Measurements from ENCODE around the gene TXNDC11.

Gene TXNDC11

DNA sequence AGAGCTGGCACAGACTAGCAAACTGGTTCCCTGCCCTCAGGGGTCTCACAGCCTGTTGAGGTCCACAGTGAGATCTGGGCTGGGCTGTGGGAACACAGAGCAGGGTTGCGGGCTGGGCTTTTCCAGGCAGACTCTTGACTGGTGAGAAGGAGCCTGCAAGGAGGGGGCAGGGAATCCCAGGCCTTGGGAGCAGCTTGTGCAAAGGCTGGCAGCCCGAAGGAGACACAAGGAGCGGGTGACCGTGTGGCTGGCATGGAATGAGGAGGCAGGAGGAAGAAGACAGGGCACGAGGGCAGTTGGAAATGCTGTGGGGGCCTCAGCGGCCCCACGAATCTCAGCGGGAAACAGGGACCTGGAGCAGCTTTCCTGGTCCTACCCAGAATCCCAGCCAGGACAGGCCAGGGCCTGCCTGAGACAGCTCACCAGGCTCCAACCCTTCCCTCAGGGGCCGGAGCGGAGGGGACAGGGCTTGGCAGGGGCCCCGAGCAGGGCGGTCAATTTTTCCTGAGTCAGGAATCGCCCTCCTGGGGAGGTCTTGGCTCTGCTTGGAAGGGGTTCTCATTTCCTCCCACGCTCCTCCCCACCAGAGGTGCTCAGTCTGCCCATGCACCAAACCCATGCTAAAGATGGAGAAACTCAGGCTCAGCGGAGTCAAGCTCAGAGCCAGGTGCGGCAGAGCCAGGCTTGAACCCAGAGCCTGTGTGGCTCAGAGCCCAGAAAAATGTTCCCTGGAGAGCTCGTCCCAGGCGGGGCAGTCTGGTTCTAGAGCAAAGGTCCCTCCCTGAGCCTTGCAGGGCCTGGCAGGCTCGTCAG, 83.6 kb downstream of the TXNDC11 start:
- no peak for DNase-seq (ENCODE audit: low spot score)

DNA sequence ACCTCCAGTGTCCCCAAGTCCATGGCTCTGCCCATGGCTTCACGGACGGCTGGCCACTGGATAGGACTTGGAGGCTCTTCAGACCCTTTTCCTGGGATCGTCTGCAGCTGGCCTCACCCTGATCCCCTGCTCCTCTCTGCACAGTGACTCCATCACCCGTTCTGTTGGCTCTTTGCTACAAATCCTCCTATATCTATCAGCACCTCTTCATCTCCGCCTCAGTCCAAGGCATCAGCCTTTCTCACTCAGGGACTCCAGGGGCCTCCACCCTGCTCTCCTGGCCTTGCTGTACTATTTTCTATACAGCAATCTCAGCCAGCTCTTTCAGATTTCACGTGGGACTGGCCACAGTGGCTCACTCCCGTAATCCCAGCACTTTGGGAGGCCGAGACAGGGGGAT, 85.1 kb downstream of the TXNDC11 start:
- no peak for DNase-seq (ENCODE audit: low spot score)

DNA sequence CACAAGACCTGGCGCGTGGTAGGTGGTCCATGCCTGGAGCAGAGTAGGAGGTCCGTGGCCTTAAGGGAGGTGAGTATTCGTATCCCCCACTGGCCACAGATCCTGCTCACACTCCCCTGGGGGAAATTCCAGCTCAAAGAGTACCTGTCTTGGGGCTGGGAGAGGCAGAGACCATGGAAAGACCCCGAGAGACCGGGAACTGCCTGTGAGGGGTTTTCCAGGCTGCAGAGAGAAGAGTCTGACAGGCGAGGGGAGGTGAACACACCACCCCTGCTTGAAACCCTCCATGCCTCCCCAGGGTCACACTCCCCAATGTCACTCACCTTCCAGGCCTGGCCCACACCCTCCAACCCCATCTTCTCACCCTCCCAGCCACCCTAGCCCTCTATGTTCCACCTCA, 87.0 kb downstream of the TXNDC11 start:
- no peak for DNase-seq (ENCODE audit: low spot score)

DNA sequence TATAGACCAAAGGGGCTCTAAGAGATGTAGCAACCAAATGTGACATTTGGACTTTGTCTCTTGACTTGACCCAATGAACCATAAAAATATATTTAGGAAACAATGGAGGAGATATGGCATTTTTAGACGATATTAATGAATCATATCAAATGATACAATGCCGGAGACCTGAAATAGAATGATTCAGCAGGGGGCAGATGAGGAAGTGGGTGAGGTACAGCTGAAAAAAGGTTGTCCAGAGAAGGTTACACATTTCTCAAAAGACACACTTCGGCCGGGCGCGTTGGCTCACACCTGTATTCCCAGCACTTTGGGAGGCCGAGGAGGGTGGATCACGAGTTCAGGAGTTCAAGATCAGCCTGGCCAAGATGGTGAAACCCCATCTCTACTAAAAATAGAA, 90.9 kb downstream of the TXNDC11 start:
- DNase-seq (ENCODE audit: low spot score) = no peak

DNA sequence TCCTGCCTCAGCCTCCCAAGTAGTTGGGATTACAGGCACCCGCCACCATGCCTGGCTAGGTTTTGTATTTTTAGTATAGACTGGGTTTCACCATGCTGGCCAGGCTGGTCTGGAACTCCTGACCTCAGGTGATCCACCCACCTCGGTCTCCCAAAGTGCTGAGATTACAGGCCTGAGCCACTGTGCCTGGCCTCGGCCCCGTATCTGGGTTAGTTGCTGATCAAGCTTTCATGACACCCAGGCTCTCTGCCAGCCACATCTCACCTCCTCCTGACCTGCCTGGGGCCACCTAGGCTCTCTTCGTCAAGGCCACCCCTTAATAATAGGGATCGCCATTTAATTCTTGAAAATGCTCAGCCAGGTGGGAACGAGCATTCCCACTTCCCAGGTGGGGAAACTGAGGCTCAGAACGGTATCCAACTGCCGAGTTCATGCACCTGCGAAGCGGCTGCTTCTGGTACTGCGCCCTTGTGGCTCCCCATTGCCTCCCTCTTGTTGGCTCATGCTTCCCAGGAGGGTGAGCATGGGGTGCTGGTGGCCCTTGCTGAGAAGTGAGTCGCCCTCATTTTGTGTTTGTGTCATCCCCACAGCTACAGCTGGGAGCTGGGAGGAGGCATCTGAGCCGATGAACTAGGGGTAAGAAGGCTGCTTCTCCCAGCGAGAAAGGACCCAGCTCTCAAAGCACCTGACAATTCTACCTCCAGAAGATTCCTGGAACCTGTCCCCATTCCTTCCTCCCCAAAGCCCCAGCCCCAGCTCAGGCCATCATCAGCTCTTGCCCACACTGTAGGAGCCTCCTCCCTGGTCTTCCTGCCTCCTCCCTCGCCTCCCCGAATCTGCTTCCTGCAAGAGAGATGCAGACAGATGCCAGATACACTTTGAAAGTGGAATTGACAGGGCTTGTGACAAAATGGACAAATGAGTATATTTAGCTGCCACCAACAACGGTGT, 91.7 kb downstream of the TXNDC11 start:
- DNase-seq (ENCODE audit: low spot score) = no peak

DNA sequence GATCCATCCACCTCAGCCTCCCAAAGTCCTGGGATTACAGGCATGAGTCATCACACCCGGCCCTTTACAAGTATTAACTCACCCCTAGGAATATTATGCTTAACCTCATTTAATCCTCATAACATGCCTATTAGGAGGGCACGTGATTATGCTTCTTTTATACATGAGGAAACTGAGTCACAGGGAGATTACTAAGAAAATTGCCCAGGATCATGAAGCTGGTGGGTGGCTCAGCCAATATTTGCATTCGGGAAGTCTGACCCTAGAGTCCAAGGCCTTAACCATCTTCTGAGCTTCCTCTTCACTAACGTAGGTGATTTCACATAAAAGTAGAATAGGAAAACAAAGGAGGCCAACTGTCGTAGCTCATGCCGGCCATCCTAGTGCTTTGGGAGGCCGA, 93.4 kb downstream of the TXNDC11 start:
- DNase-seq (ENCODE audit: low spot score) = no peak

DNA sequence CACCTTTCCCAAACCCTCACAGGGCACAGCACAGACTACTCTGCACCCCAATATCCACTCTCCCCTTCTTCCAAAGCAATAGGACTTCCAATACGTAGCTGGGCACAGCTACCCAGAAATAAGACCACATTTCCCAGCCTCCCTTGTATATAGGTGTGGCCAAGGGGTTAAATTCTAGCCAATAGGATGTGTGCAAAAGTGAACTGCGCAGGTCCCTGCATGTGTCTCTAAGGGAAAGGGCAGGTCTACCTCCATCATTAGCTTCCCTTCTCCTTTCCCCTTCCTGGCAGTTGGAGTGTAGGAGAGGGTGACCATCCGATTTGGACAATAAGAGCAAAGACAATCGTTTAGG, 99.9 kb downstream of the TXNDC11 start:
- no peak for DNase-seq (ENCODE audit: low spot score)

DNA sequence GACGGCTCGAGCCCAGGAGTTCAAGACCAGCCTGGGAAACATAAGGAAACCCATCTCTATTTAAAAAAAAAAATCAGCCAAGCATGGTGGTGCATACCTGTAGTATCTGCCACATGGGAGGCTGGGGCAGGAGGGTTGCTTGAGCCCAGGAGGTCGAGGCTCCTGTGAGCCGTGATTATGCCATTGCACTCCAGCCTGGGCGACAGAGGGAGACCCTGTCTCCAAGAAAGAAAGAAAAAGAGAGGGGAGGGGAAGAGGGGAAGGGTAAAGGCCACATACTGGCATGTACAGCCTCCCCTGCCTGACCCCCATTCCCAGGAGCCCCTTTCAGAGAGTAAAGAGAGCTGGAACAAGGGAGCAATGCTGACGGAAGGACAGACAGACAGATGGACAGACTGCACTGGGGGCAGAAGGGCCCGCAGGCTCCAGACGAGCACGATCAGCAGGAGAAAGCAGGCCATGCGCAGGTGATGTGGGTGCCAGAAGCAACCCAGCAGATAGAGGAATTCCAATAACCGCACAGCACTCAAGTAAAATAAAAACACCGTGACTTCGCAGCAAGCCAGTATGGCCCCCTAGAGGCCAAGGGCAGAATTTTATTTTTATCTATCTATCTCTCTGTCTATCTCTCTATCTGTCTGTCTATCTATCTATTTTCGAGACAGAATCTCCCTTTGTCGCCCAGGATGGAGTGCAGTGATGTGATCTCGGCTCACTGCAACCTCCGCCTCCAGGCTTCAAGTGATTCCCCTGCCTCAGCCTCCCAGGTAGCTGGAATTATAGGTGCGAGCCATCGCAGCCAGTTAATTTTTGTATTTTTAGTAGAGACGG, 101.5 kb downstream of the TXNDC11 start:
- peak; percentile 76 for DNase-seq (ENCODE audit: low spot score)

DNA sequence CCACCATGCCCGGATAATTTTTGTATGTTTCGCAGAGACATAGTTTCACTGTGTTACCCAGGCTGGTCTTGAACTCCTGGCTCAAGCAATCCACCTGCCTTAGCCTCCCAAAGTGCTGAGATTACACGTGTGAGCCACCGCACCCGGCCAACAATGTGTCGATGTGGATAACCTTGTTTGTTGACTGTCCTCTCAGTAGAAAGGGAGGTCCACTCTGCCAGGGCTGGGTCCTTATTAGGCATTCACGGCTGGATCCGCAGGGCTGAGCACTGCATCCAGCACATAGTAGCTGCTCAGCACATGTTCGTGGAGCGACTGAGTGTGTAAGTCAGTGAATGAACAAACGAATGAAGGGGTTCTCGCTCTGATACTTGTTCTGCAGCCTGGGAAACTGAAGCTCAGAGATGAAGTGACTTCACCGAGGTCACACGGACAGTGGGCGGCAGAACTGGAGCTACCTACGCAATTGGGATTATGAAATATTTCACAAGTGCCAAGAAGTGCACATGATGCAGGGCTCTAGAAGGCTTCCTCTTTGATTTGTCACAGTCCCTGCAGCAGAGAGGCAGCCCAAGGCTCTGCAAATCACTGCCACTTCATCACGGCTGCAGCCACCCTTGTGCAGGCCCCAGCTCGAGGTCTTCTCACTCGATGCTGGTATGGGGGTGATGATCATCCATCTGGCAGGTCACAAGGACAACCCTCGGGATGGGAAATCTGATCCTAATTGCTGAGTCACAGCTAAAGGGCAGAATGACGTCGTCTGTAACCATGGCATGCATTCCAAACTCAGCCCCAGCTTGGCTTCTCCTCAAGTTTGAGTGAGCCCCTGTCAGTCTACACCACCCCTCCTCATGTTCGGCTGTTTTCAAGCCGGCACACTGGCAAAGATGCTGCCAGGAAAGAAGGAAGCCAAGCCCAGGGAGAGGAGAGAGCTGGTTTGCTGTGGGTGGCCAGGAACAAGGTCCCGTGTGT, 102.4 kb downstream of the TXNDC11 start:
- DNase-seq (ENCODE audit: low spot score) = peak; percentile 87

DNA sequence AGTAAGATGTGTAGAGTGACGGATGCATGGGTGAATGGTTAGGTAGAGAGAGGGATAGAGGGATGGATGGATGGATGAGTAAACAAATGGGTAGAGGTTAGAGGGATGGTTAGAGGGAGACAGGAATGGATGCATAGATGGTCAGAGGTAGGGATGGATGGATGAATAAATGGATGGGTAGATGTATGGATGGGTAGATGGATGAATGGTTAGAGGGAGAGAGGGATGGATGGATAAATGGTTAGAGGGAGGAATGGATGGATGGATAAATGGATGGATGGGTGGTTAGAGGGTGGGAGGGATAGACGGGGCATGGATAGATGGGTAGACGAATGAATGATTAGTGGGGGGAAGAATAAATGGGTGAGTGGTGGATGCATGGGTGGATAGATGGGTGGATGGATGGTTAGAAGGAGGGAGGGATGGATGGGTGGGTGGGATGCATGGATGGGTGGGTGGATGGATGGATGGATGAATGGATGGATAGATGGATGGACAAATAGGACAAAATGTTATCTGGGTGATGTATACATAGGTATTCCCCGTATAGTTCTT, 103.6 kb downstream of the TXNDC11 start:
- DNase-seq (ENCODE audit: low spot score) = no peak

DNA sequence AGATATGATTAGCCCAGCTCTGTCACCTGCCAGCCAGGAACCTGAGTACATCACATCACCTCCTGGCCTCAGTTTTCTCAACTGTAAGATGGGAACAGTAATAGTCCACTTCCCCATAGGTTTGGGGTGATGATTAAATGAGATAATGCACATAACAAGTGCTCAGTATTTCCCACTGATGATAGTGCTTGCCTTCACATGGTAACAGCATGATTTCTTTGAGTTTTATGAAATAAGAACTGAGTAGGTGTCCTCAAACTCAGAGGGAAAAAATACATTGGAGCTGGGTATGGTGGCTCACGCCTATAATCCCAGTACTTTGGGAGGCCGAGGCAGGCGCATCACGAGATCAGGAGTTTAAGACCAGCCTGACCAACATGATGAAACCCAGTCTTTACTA, 104.5 kb downstream of the TXNDC11 start:
- no peak for DNase-seq (ENCODE audit: low spot score)

DNA sequence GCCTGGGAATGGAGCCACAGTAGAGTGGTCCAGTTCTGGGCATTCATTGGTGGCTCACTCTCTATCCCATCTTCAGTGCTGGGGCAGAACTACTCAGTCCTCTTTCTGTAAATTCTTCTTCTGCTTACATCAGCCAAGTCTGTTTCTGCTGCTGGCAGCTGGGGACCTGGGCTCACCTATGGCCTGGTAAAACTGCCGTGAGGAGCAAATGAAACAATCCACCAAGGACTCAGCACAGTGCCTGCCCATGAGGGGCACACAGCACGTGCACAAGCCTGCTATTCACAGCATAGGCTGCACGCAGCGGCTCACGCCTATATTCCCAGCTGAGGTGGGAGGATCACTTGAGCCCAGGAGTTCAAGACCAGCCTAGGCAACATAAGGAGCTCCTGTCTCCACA, 105.3 kb downstream of the TXNDC11 start:
- DNase-seq (ENCODE audit: low spot score) = no peak

DNA sequence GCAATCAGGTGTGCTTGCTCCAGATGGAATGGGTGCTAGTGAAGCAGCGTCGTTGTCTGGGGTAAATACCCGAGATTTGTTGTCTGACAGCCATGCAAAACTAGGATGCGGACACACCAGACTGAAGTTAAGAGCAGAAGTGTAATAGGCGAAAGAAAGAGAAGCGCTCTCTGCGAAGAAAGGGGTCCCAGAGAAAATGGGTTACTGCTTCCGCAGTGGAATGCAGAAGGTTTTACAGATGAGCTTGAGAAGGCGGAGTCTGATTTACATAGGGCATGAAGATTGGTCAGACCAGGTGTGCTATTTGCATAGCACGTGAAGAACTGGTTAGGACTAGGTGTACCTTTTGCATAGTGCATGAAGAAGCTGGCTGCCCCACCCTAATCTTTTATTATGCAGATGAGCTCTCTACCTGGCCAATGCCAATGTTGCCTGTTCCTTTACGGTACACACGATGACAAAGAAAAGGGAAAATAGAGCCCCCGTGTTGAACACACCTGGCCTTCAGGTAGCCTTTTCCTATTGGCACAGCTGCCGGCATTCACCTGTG, 106.4 kb downstream of the TXNDC11 start:
- DNase-seq (ENCODE audit: low spot score) = no peak

DNA sequence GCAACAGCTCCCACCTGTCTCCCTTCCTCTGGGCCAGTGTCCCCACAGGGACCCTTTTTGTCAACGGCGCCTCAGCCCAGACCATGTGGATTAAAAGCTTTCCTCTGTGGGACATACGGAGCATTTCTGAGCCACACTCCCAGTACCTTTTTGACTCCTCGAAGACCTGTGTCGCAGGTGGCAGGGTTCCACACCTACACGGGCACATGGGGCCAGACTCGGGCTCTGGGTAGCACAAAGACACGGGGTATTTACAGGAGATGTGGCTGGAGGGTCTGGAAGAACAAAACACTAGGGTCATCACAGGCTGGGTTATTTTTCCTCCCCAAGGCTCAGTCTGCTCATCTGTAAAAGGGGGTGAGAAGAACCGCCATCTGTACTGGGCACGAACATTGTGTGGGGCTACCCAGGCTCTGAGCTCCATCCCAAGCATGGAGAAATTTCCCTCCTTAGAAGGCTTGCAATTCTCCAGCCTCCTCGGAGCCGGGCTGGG, 106.9 kb downstream of the TXNDC11 start:
- DNase-seq (ENCODE audit: low spot score) = no peak

DNA sequence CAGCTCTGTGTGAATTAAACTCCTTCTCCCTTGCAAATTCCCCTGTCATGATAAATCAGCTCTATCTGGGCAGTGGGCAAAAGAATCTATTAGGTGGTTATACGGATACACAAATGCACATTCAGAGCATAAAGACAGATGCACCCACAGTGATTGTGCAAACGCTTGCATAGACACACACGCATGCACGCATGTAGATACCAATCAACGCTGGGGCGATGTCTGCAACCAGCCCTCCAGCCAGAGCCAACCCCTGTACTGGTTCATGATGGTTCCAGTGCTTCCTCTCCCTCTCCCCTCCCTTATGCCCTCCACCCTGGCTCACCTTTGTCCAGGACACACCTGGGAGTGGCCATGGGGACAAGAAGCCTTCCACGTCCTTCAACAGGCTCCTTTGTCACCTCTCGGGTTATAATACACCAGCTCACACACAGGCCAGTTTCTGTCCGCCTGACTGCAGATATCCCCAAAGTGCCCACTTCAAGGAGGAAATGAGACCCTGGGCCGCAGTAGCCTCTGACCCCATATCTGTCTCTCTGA, 107.5 kb downstream of the TXNDC11 start:
- no peak for DNase-seq (ENCODE audit: low spot score)

DNA sequence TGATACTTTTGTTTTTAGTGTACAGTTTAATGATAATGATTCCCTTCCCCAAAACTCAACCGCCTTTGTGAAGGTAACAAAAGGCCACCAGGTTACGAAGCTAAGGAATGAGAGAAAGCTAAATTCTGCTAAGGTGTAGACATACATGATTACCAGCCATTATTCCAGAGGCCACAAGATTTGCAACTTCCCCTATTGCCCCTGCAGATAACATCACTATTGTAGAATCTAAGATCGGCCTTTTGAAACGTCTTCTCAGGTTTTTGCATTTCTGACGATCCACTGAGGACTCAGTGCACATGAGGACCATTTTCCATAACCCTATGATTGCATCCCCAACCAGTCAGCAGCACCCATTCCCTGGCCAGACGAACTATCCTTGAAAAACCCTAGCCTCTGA, 108.3 kb downstream of the TXNDC11 start:
- no peak for DNase-seq (ENCODE audit: low spot score)

DNA sequence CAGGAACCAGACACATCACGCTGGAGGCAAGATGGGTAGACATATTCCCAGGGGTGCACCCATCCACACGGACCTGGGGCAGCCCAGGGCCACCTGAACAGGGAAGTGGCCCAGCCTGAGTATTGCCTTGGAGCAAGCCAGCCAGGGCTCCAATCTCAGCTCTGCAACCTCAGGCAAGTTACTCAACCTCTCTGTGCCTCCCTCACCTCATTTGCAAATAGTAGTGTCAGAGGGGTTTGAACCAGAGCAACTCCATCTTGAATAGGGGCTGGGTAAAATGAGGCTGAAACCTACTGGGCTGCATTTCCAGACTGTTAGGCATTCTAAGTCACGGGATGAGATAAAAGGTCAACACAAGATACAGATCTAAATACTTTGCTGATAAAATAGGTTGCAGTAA, 109.5 kb downstream of the TXNDC11 start:
- DNase-seq (ENCODE audit: low spot score) = no peak

DNA sequence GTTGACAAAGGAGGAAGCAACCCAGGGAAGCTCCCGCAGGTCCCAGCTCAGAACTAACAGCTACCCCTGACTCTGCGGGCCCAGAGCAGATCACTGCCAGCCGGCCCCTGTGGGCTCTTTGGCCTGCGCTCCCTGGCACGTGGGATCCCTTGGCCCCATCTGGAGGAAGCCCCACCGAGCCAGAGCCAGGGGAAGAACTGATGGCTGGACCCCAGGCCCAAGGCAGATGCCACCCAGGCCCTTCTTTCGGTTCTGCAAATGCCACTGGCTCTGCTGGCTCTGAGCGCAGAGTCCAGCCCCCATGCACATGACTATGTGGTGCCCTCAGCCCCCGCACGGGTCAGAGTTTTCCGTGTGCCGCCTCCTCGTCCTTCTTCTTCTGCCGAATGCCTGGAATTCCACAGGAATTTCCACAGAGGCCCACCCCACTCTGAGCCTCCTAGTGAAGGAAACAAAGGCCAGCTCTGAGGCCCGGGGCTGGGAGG, 110.2 kb downstream of the TXNDC11 start:
- DNase-seq (ENCODE audit: low spot score) = peak; percentile 54

DNA sequence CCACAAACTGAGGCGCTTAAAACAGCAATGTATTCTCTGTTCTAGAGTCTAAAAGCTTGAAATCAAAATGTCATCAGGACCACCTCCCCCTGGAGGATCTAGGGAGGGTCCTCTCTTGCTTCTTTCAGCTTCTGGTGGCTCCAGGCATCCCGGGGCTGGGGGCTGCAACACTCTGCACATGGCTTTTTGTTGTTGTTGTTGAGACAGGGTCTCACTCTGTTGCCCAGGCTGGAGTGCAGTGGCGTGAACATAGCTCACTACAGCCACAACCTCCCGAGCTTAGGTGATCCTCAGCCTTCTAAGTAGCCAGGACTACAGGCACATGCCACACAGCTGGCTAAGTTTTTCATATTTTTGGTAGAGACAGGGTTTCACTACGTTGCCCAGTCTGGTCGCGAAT, 111.4 kb downstream of the TXNDC11 start:
- no peak for DNase-seq (ENCODE audit: low spot score)

DNA sequence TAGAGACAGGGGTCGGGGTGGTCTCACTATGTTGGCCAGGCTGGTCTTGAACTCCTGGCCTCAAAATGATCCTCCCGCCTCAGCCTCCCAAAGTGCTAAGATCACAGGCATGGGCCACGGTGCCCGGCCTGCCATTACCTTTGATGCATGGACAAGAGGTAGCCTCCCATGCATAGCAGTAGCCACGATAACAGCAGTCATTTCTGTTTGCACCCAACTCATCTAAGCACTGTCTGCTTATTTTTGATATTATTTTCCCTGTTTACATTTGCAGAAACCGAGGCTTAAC, 111.9 kb downstream of the TXNDC11 start:
- DNase-seq (ENCODE audit: low spot score) = no peak

Measured in Ammon's horn (tissue), 1 donor.